ENCODE results near the gene OSBPL9. TPM values are rescaled to one million over a fixed set of nuclear protein-coding genes. Genes with fewer than 3 reads are reported as not detected.
"Not testable (repeated sequence)": the region's sequence is repeated elsewhere in the genome, so short reads cannot be mapped to it uniquely, and the experiment has no call there.

OSBPL9 gene
- total RNA-seq, 1 donor from 2014 or later, result 72.2 TPM

DNA sequence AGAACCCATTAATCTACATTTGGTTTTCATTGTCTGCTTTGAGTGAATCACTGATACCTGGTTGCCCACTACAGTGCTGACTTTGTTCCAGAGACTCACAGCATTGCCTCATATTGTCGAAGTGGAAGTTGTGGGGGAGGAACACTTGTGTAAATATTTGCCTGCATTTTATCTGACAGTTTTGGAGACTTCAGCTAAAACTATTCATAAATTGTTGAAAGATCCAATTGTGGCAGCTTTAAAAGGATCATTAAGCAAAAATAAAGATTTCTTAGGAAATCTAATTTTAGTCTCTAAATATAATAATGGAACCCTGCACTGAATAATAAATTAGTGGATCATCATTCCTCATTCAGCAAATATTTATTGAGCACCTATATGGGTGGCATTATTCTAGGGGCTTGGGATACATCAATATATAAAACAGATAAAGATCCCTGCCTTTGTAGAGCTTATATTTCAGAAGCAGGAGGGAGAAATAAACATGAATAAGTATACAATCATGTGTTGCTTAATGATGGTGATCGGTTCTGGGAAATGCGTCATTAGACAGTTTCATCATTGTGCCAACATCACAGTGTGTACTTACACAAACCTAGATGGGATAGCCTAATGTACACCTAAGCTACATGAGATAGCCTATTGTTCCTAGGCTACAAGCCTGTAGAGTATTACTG is 73.5 kb downstream of the OSBPL9 start:
- Histone ChIP-seq H3K27me3 (no peaks in the 10 kb centered on the region), H3K9me3 (no peaks in the 10 kb centered on the region), H3K4me1 (peaks cover 64% of the 10 kb centered on the region), H3K36me3 (no peaks in the 10 kb centered on the region), H3K27ac (no peak overlapping the region), H3K4me3 (no peak overlapping the region)
- no peak for DNase-seq (ENCODE audit: extremely low spot score in 2 of 2)
- no peak for TF ChIP-seq POLR2AphosphoS5 (IDR thresholded peaks at IDR 0.05; ENCODE audit: insufficient read depth in 1 of 2, low read depth in 1 of 2)
- intact Hi-C loops (cut with DNase I), result no loop called here

DNA sequence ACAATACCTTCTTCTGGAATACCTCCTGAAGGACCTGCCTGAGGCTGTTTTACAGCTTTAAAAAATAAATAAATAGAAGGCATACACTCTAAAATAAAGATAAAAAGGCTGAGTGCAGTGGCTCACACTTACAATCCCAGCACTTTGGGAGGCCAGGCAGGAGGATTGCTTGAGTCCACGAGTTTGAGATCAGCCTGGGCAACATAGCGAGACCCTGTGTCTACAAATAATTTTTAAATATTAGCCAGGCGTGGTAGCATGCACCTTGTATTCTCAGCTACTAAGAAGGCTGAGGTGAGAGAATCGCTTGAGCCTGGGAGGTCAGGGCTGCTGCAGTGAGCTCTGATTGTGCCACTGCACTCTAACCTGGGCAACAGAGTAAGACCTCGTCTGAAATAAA is 75.0 kb downstream of the OSBPL9 start:
- intact Hi-C loops (cut with DNase I), result no loop called here
- Histone ChIP-seq H3K27me3 (no peaks in the 10 kb centered on the region), H3K4me1 (peaks cover 58% of the 10 kb centered on the region), H3K36me3 (no peaks in the 10 kb centered on the region), H3K4me3 (no peak overlapping the region), H3K9me3 (no peaks in the 10 kb centered on the region), H3K27ac (no peak overlapping the region)
- no peak for DNase-seq (ENCODE audit: extremely low spot score in 2 of 2)
- TF ChIP-seq POLR2A (IDR thresholded peaks at IDR 0.05), result no peak
- TF ChIP-seq, protein P1, sequence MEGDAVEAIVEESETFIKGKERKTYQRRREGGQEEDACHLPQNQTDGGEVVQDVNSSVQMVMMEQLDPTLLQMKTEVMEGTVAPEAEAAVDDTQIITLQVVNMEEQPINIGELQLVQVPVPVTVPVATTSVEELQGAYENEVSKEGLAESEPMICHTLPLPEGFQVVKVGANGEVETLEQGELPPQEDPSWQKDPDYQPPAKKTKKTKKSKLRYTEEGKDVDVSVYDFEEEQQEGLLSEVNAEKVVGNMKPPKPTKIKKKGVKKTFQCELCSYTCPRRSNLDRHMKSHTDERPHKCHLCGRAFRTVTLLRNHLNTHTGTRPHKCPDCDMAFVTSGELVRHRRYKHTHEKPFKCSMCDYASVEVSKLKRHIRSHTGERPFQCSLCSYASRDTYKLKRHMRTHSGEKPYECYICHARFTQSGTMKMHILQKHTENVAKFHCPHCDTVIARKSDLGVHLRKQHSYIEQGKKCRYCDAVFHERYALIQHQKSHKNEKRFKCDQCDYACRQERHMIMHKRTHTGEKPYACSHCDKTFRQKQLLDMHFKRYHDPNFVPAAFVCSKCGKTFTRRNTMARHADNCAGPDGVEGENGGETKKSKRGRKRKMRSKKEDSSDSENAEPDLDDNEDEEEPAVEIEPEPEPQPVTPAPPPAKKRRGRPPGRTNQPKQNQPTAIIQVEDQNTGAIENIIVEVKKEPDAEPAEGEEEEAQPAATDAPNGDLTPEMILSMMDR (IDR thresholded peaks at IDR 0.05), result no peak

DNA sequence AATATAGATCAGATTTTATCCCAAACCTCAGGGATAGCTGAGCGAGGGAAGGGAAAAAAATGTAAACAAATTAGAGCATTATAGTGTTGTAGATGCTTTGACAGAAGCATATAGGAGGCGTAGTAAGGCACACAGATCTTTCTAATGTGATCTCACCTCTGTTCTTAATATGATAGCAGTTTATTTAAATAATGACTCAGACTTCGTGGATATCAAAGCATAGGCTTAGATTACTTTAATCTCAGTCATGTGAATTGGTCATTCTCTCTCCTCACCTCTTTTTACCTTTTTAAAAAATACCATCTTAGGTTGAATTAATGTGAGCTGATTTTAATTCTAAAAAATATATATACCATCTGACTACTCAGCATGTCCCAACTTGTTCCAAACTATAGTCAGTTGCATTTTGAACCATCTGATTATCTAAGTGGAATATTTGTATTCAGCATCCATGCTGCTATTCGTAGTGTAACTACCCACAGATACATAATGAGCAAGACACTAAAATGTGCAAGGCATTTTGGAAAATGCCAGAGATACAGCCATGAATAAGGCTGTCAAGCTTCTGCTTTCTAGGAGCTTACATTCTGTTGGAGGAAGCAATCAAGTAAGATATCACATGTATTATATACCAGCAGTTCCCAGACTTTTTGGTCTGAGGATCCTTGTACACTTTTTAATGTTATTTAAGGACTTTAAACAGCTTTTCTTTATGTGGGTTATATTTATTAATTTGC is 76.7 kb downstream of the OSBPL9 start:
- intact Hi-C loops (cut with DNase I), result no loop called here
- Histone ChIP-seq H3K4me1 (peaks cover 56% of the 10 kb centered on the region), H3K9me3 (no peaks in the 10 kb centered on the region), H3K4me3 (no peak overlapping the region), H3K27me3 (no peaks in the 10 kb centered on the region), H3K27ac (no peak overlapping the region), H3K36me3 (no peaks in the 10 kb centered on the region)
- no peak for DNase-seq (ENCODE audit: extremely low spot score in 2 of 2)
- TF ChIP-seq POLR2AphosphoS5 (IDR thresholded peaks at IDR 0.05; ENCODE audit: insufficient read depth in 1 of 2, low read depth in 1 of 2), result no peak
- no peak for TF ChIP-seq POLR2A (IDR thresholded peaks at IDR 0.05)

DNA sequence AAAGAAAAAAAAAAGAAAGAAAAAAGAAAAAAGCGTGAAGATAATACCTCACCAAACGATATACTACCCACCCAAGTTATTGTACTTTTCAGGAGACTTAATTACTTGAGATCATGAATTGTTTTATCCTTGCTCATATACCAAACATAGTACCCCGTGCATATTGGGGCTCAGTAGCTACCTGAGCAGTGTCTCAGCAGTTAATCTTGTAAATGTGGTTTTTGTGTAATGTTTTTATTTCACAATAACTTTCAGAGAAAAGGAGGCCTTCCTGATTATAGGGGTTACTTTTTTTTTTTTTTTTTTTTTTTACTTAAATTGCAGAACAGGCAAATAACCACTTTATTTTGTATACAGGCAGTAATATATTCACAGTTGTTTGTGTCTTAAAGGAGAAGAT is 80.3 kb downstream of the OSBPL9 start:
- H3K4me1 ChIP-seq, result peaks cover 35% of the 10 kb centered on the region
- intact Hi-C loops (cut with DNase I), result no loop called here

DNA sequence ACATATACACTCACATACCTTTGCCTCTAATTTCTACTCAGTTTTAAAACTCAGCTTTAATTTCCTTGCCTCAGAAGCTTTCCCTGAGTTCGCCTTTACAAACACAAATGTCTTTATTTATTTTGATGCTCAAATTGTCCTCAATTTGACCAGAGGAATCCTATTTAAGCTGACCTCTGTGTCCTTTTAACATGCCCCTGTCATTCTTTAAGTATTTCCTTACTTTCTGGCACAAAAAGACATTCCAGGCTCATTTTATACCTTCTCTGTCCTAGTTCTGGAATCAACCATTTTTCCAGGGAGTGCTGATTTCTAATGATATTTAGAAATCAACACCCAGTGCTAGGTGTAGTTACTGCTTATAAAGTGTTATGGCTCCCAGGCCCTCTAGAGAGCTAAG is 82.5 kb downstream of the OSBPL9 start:
- Histone ChIP-seq H3K36me3 (no peaks in the 10 kb centered on the region), H3K4me1 (peaks cover 20% of the 10 kb centered on the region), H3K27me3 (no peaks in the 10 kb centered on the region), H3K27ac (no peak overlapping the region), H3K4me3 (no peak overlapping the region), H3K9me3 (no peaks in the 10 kb centered on the region)
- DNase-seq (ENCODE audit: extremely low spot score in 2 of 2), result no peak
- intact Hi-C loops (cut with DNase I), result no loop called here
- TF ChIP-seq POLR2AphosphoS5 (IDR thresholded peaks at IDR 0.05; ENCODE audit: insufficient read depth in 1 of 2, low read depth in 1 of 2), result no peak
- TF ChIP-seq POLR2A (IDR thresholded peaks at IDR 0.05), result no peak

More for the DNA sequence above, 80.3 kb downstream of the OSBPL9 start:
- no peak overlapping the region for H3K4me3 ChIP-seq
- TF ChIP-seq, protein P1 (IDR thresholded peaks at IDR 0.05), result no peak
- TF ChIP-seq POLR2AphosphoS5 (IDR thresholded peaks at IDR 0.05; ENCODE audit: insufficient read depth in 1 of 2, low read depth in 1 of 2) (no peak), POLR2A (IDR thresholded peaks at IDR 0.05) (no peak)
- no peaks in the 10 kb centered on the region for H3K36me3 ChIP-seq
- no peak overlapping the region for H3K27ac ChIP-seq
- no peaks in the 10 kb centered on the region for H3K27me3 ChIP-seq
- no peaks in the 10 kb centered on the region for H3K9me3 ChIP-seq
- no peak for DNase-seq (ENCODE audit: extremely low spot score in 2 of 2)

DNA sequence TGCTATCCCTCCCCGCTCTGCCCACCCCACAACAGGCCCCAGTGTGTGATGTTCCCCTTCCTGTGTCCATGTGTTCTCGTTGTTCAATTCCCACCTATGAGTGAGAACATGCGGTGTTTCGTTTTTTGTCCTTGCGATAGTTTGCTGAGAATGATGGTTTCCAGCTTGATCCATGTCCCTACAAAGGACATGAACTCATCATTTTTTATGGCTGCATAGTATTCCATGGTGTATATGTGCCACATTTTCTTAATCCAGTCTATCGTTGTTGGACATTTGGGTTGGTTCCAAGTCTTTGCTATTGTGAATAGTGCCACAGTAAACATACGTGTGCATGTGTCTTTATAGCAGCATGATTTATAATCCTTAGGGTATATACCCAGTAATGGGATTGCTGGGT is 84.9 kb downstream of the OSBPL9 start:
- DNase-seq (ENCODE audit: extremely low spot score in 2 of 2); H3K27me3 ChIP-seq; H3K36me3 ChIP-seq; H3K27ac ChIP-seq; H3K9me3 ChIP-seq; H3K4me3 ChIP-seq; intact Hi-C loops (cut with DNase I): not testable (repeated sequence)
- H3K4me1 ChIP-seq, result peaks cover 11% of the 10 kb centered on the region

DNA sequence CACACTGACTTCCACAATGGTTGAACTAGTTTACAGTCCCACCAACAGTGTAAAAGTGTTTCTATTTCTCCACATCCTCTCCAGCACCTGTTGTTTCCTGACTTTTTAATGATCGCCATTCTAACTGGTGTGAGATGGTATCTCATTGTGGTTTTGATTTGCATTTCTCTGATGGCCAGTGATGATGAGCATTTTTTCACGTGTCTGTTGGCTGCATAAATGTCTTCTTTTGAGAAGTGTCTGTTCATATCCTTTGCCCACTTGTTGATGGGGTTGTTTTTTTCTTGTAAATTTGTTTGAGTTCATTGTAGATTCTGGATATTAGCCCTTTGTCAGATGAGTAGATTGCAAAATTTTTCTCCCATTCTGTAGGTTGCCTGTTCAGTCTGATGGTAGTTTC is 85.3 kb downstream of the OSBPL9 start:
- DNase-seq (ENCODE audit: extremely low spot score in 2 of 2); H3K4me3 ChIP-seq; H3K27me3 ChIP-seq; H3K9me3 ChIP-seq; H3K27ac ChIP-seq; intact Hi-C loops (cut with DNase I); H3K36me3 ChIP-seq: not testable (repeated sequence)
- peaks cover 11% of the 10 kb centered on the region for H3K4me1 ChIP-seq
